DND-41 (cell line): ENCODE results near the gene KRTAP10-3.

Experiments
- ATAC-seq: fragments of 200-7000 bp; cut with Tn5 transposase; 3 replicates; pipeline ENCODE4 v1.9.1; 2021; ENCODE audit warnings: low read depth; ENCODE audit not compliant: insufficient read depth
- DNase-seq: peaks from one replicate; pipeline ENCODE4 v3.0.0-alpha.2; 2020
- H2AFZ ChIP-seq: 2 replicates; pipeline ENCODE4 v1.6.0; 2012; ENCODE audit warnings: low read depth, low read length
- H3K27ac ChIP-seq: 2 replicates; pipeline ENCODE4 v1.5.1; 2012; ENCODE audit warnings: low read length, inconsistent platforms
- H3K27me3 ChIP-seq: fragments of 200-600 bp; sonication (generic); 2 replicates; pipeline ENCODE4 v1.6.0; 2012; ENCODE audit warnings: low read length, mild to moderate bottlenecking, inconsistent platforms; ENCODE audit not compliant: insufficient read depth, poor library complexity
- H3K36me3 ChIP-seq: 2 replicates; pipeline ENCODE4 v1.5.1; 2012; ENCODE audit warnings: low read length, inconsistent platforms; ENCODE audit not compliant: insufficient read depth
- H3K4me1 ChIP-seq: 2 replicates; pipeline ENCODE4 v1.5.1; 2012; ENCODE audit warnings: mild to moderate bottlenecking, low read length; ENCODE audit not compliant: insufficient read depth
- H3K4me2 ChIP-seq: 2 replicates; pipeline ENCODE4 v1.6.0; 2012; ENCODE audit warnings: mild to moderate bottlenecking, moderate library complexity, low read length, inconsistent platforms; ENCODE audit not compliant: insufficient read depth
- H3K4me3 ChIP-seq, 2 experiments: fragments of 200-600 bp in 1 of 2; shearing (Covaris generic) in 1 of 2; 2 replicates each; pipeline ENCODE4 v1.5.1; 2012 to 2016; ENCODE audit warnings: inconsistent platforms in 2 of 2, low read length in 2 of 2, mild to moderate bottlenecking in 2 of 2, low read depth in 1 of 2, moderate library complexity in 1 of 2
- H3K79me2 ChIP-seq: 2 replicates; pipeline ENCODE4 v1.6.0; 2012; ENCODE audit warnings: low read length, inconsistent platforms; ENCODE audit not compliant: insufficient read depth
- H3K9ac ChIP-seq: 2 replicates; pipeline ENCODE4 v1.6.0; 2012; ENCODE audit warnings: low read depth, mild to moderate bottlenecking, inconsistent platforms, low read length, moderate library complexity
- H3K9me3 ChIP-seq: 2 replicates; pipeline ENCODE4 v1.5.1; 2012; ENCODE audit warnings: low read length, moderate library complexity, mild to moderate bottlenecking, inconsistent platforms; ENCODE audit not compliant: insufficient read depth, severe bottlenecking
- H4K20me1 ChIP-seq: 2 replicates; pipeline ENCODE4 v1.6.0; 2012; ENCODE audit warnings: low read length; ENCODE audit not compliant: insufficient read depth
- EZH2 ChIP-seq: IDR thresholded peaks from 3 replicates; pipeline ENCODE4 v1.6.1; 2012; ENCODE audit warnings: borderline replicate concordance, low read depth, mild to moderate bottlenecking, moderate library complexity, low read length, inconsistent platforms; ENCODE audit not compliant: severe bottlenecking
- TF ChIP-seq, protein P1 (sequence below): IDR thresholded peaks from 2 replicates; pipeline ENCODE4 v1.5.1; 2012; ENCODE audit warnings: borderline replicate concordance, low read length, moderate library complexity, mild to moderate bottlenecking; ENCODE audit not compliant: poor library complexity, severe bottlenecking; ENCODE audit errors: extremely low read depth

The KRTAP10-3 gene

DNA sequence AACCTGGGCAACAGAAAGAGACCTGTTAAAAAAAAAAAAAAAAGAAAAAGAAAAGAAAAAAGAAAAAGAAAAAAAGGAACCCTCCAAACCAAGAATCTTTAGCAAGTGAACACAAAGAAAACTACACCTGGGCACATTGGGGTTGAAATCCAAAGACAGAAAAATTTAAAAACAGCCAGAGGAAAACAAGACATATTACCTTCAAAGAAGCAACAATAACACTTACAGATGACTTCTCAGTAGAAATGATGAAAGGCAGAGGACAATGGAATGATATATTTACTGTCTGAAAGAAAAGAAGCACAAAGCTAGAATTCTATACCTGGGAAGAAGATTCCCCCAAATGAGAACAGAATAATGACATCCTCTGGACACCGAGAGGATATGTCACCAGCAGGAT, 15.9 kb downstream of the KRTAP10-3 start:
- H3K27me3 ChIP-seq: peaks cover 3% of the 10 kb centered on the region
- no peak for ATAC-seq

DNA sequence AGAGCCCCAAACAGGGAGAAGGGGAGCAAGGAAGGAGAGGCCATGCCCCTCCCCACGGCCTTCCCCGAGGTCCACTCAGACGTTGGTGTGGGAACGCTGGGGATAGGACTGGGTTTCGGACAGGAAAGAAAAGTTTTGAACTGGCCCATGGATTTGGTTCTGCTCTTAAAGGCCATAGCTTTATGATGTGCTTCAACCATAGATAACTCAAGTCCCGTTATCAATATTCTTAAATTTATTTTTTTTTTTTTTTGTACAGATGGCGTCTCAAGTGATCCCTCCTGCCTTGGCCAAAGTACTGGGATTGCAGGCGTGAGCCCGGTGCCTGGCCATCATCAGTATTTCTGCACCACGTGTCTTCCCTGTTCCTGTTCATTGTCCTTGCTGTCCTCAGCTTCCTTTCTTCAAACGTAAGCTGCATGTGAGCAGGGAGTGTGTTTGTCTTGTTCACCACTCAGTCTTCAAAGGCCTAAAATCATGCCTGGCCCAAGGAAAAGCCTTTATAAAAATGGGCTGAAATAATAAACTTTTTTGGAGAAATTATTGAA, 17.8 kb downstream of the KRTAP10-3 start:
- Histone ChIP-seq H3K4me2 (no peak overlapping the region), H2AFZ (no peak overlapping the region), H3K27ac (no peak overlapping the region), H3K4me1 (no peaks in the 10 kb centered on the region), H3K27me3 (peaks cover 2% of the 10 kb centered on the region), H4K20me1 (no peaks in the 10 kb centered on the region), H3K9ac (no peak overlapping the region), H3K4me3 (no peak overlapping the region), H3K36me3 (no peaks in the 10 kb centered on the region), H3K9me3 (no peaks in the 10 kb centered on the region), H3K79me2 (no peaks in the 10 kb centered on the region)
- DNase-seq (no peak), ATAC-seq (no peak)
- TF ChIP-seq, protein P1, sequence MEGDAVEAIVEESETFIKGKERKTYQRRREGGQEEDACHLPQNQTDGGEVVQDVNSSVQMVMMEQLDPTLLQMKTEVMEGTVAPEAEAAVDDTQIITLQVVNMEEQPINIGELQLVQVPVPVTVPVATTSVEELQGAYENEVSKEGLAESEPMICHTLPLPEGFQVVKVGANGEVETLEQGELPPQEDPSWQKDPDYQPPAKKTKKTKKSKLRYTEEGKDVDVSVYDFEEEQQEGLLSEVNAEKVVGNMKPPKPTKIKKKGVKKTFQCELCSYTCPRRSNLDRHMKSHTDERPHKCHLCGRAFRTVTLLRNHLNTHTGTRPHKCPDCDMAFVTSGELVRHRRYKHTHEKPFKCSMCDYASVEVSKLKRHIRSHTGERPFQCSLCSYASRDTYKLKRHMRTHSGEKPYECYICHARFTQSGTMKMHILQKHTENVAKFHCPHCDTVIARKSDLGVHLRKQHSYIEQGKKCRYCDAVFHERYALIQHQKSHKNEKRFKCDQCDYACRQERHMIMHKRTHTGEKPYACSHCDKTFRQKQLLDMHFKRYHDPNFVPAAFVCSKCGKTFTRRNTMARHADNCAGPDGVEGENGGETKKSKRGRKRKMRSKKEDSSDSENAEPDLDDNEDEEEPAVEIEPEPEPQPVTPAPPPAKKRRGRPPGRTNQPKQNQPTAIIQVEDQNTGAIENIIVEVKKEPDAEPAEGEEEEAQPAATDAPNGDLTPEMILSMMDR: no peak
- TF ChIP-seq EZH2: no peak

More for the DNA sequence above, 15.9 kb downstream of the KRTAP10-3 start:
- H3K4me2 ChIP-seq: no peak overlapping the region
- no peak overlapping the region for H3K9ac ChIP-seq
- H4K20me1 ChIP-seq: no peaks in the 10 kb centered on the region
- no peaks in the 10 kb centered on the region for H3K36me3 ChIP-seq
- DNase-seq: no peak
- H3K4me1 ChIP-seq: no peaks in the 10 kb centered on the region
- no peak overlapping the region for H2AFZ ChIP-seq
- no peak overlapping the region for H3K4me3 ChIP-seq
- H3K27ac ChIP-seq: no peak overlapping the region
- no peaks in the 10 kb centered on the region for H3K79me2 ChIP-seq
- no peak for TF ChIP-seq EZH2
- TF ChIP-seq, protein P1: no peak
- H3K9me3 ChIP-seq: no peaks in the 10 kb centered on the region

DNA sequence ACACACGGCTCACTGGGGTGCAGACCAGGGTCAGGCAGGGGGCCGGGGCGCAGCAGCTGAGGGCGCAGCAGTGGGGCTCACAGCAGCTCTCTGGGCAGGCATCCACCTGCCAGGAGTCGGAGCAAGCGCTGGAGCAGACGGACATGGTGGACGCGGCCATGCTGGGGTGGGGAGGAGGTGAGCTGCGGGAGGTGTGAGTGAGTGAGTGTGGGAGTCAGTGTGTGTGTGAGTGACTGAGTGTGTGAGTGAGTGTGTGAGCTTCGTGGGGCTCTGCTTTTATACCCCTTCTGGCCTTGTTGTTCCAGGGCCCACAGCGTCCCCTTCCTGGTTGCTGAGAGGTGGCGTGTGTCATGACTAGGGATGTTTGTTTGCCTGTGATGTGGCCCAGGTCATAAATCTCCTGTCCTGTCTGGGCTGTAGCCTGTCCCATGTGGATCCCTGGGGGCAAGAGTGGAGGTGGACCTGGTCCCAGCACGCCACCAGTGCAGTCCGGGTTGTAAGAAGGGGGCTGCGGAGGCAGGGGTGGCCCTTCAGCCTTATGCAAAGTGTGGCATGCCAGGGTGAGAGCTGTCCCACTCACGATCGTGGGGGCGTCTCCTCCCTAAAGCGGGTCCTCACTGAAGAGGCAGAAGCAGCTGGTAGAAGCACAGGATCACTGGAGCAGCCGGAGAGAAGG, 18.5 kb downstream of the KRTAP10-3 start, which contains the start of gene KRTAP10-1:
TSS of gene KRTAP10-1 (minus strand) at position 205 of the 676 bp plus-strand sequence. CDS start at position 160, 45 bp downstream.
- H3K4me3 ChIP-seq: no peak within 1 kb of the TSS
- no peaks in the 10 kb centered on the region for H3K4me1 ChIP-seq
- H4K20me1 ChIP-seq: no peaks in the 10 kb centered on the region
- TF ChIP-seq, protein P1: no peak
- TF ChIP-seq EZH2: no peak
- no peaks in the 10 kb centered on the region for H3K79me2 ChIP-seq
- H3K27me3 ChIP-seq: peaks cover 2% of the 10 kb centered on the region
- no peak for DNase-seq
- no peak within 1 kb of the TSS for H3K4me2 ChIP-seq
- H3K9ac ChIP-seq: no peak within 1 kb of the TSS
- no peaks in the 10 kb centered on the region for H3K36me3 ChIP-seq
- H2AFZ ChIP-seq: no peak within 1 kb of the TSS
- ATAC-seq: no peak
- H3K27ac ChIP-seq: no peak within 1 kb of the TSS
- no peaks in the 10 kb centered on the region for H3K9me3 ChIP-seq
